Chondrocyte (in vitro differentiated cells): ENCODE data around the gene AAGAB. TPM values are rescaled to one million over a fixed set of nuclear protein-coding genes. Genes with fewer than 3 reads are reported as not detected.
"Not testable (repeated sequence)": the region's sequence is repeated elsewhere in the genome, so short reads cannot be mapped to it uniquely, and the experiment has no call there.

ENCODE experiments used
- DNase-seq: peaks from one replicate; pipeline ENCODE4 v3.0.0; 2021; ENCODE audit warnings: mixed read lengths, low spot score
- H3K27ac Mint-ChIP-seq: one replicate; pipeline ENCODE4 v1.8.0; 2021; ENCODE audit warnings: mild to moderate bottlenecking, moderate library complexity, mixed read lengths; ENCODE audit not compliant: unreplicated experiment
- H3K27me3 Mint-ChIP-seq: 2 replicates; pipeline ENCODE4 v1.8.0; 2021; ENCODE audit warnings: low read depth, mixed read lengths
- H3K36me3 Mint-ChIP-seq: 2 replicates; pipeline ENCODE4 v1.8.0; 2021; ENCODE audit warnings: low read depth, mixed read lengths
- H3K4me1 Mint-ChIP-seq: 2 replicates; pipeline ENCODE4 v1.8.0; 2021; ENCODE audit warnings: low read depth, mild to moderate bottlenecking, mixed read lengths
- H3K4me3 Mint-ChIP-seq: one replicate; pipeline ENCODE4 v1.8.0; 2021; ENCODE audit warnings: mild to moderate bottlenecking, moderate library complexity, mixed read lengths; ENCODE audit not compliant: unreplicated experiment
- H3K9me3 Mint-ChIP-seq: 2 replicates; pipeline ENCODE4 v1.8.0; 2021; ENCODE audit warnings: low read depth, mixed read lengths
- CTCF ChIP-seq: fragments of 200-600 bp; sonication (generic); IDR thresholded peaks from 2 replicates; pipeline ENCODE4 v1.5.0; 2021; ENCODE audit warnings: antibody characterized with exemption, mild to moderate bottlenecking, moderate library complexity
- total RNA-seq: library from RNA; stranded (reverse); gene quantifications from 3 replicates; pipeline ENCODE4 v1.2.1, GENCODE V29; 2021

Gene AAGAB
- total RNA-seq, 1 donor from 2014 or later: 32.0 TPM

GRCh38 chr15:67154249-67154648 lies 100.2 kb downstream of the AAGAB start:
- no peak for TF ChIP-seq CTCF
- Mint-ChIP-seq H3K27me3 (no peaks in the 10 kb centered on the region), H3K4me3 (no peak overlapping the region), H3K4me1 (peaks cover 18% of the 10 kb centered on the region), H3K9me3 (no peaks in the 10 kb centered on the region), H3K27ac (no peak overlapping the region), H3K36me3 (peaks cover 7% of the 10 kb centered on the region)
- no peak for DNase-seq

- H3K27ac Mint-ChIP-seq, H3K27me3 Mint-ChIP-seq, H3K9me3 Mint-ChIP-seq, H3K4me3 Mint-ChIP-seq, DNase-seq, H3K36me3 Mint-ChIP-seq: not testable (repeated sequence)
- peaks cover 30% of the 10 kb centered on the region for H3K4me1 Mint-ChIP-seq
These were observed 101.4 kb downstream of the AAGAB start for GRCh38 chr15:67153044-67153443.

- no peak overlapping the region for H3K27ac Mint-ChIP-seq
- no peaks in the 10 kb centered on the region for H3K9me3 Mint-ChIP-seq
- no peak for TF ChIP-seq CTCF
These were observed 102.0 kb downstream of the AAGAB start for GRCh38 chr15:67152429-67152828.

More at GRCh38 chr15:67152429-67152828, 102.0 kb downstream of the AAGAB start:
- no peak for DNase-seq
- H3K4me3 Mint-ChIP-seq: no peak overlapping the region
- H3K36me3 Mint-ChIP-seq: peaks cover 6% of the 10 kb centered on the region
- H3K27me3 Mint-ChIP-seq: no peaks in the 10 kb centered on the region
- peaks cover 36% of the 10 kb centered on the region for H3K4me1 Mint-ChIP-seq

Other genes starting within 250 kb of the AAGAB start
- 19.0 to 27.2 TPM (median 23.2 TPM) in 3 replicates for gene SMAD3, start 189.1 kb downstream of the AAGAB start, total RNA-seq
- gene IQCH, start 125 bp upstream of the AAGAB start, total RNA-seq: 1.00 to 1.4 TPM (median 1.0 TPM) in 3 replicates